Nephron (organoid): ENCODE results near the gene KCNK16.

ENCODE experiments used
- H3K27ac Mint-ChIP-seq, 3 experiments: 2 replicates each; pipeline ENCODE4 v1.8.0; 2020; ENCODE audit warnings: mixed read lengths in 3 of 3, mild to moderate bottlenecking in 2 of 3, moderate library complexity in 1 of 3
- H3K27me3 Mint-ChIP-seq: 2 replicates; pipeline ENCODE4 v1.8.0; 2021; ENCODE audit warnings: low read depth, mild to moderate bottlenecking, moderate library complexity, mixed read lengths
- H3K36me3 Mint-ChIP-seq: 2 replicates; pipeline ENCODE4 v1.8.0; 2020; ENCODE audit warnings: low read depth, mixed read lengths
- H3K4me1 Mint-ChIP-seq: 2 replicates; pipeline ENCODE4 v1.8.0; 2020; ENCODE audit warnings: mixed read lengths
- H3K4me3 Mint-ChIP-seq, 3 experiments: 2 replicates each; pipeline ENCODE4 v1.8.0; 2020; ENCODE audit warnings: mild to moderate bottlenecking in 3 of 3, mixed read lengths in 3 of 3, moderate library complexity in 2 of 3
- H3K9me3 Mint-ChIP-seq: 2 replicates; pipeline ENCODE4 v1.8.0; 2020; ENCODE audit warnings: mixed read lengths
- TF ChIP-seq, protein P1 (sequence below), 3 experiments: fragments of 200-600 bp; sonication (generic); IDR thresholded peaks; one replicate each; pipeline ENCODE4 v1.5.0; 2021; ENCODE audit warnings: antibody characterized with exemption in 3 of 3; ENCODE audit not compliant: unreplicated experiment in 3 of 3

KCNK16 gene

DNA sequence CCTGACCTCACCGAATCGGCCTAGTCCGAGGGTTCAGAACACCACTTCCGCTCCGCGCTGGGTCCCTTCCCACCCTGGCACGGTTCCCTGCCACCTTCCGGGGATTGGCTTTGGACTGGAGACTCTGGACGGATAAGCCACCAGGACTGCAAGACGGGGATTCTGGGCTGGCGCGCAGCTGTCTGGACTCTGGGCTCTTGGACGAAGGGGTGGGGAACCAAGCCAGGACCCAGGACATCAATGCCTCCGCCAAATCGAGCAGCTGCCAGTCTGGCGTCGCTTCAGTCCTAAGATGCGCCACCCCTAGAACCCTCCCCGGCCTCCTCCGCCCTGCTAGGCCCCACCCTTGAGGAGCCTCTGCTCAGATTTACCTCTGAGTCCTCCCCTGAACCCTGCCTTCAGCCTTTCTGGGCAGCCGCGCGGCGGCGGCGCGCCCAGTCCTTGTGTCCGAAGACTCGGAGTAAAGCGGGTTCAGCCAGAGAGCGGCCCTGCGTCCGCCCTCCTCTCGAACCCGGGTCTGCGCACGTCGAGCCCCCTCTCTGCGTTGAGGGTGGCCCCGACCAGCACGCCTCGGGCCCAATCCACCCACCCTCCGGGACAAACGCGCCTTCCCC is 9.5 kb downstream of the KCNK16 start:
- Mint-ChIP-seq H3K36me3 (no peaks in the 10 kb centered on the region), H3K4me1 (no peaks in the 10 kb centered on the region), H3K4me3 (peak overlapping the region in 1 of 3 experiments; percentile 71), H3K27me3 (peaks cover 97% of the 10 kb centered on the region), H3K9me3 (peaks cover 6% of the 10 kb centered on the region), H3K27ac (no peak overlapping the region)
- TF ChIP-seq, protein P1, sequence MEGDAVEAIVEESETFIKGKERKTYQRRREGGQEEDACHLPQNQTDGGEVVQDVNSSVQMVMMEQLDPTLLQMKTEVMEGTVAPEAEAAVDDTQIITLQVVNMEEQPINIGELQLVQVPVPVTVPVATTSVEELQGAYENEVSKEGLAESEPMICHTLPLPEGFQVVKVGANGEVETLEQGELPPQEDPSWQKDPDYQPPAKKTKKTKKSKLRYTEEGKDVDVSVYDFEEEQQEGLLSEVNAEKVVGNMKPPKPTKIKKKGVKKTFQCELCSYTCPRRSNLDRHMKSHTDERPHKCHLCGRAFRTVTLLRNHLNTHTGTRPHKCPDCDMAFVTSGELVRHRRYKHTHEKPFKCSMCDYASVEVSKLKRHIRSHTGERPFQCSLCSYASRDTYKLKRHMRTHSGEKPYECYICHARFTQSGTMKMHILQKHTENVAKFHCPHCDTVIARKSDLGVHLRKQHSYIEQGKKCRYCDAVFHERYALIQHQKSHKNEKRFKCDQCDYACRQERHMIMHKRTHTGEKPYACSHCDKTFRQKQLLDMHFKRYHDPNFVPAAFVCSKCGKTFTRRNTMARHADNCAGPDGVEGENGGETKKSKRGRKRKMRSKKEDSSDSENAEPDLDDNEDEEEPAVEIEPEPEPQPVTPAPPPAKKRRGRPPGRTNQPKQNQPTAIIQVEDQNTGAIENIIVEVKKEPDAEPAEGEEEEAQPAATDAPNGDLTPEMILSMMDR (IDR thresholded peaks at IDR 0.05; ENCODE audit: unreplicated experiment in 3 of 3), result no peak

DNA sequence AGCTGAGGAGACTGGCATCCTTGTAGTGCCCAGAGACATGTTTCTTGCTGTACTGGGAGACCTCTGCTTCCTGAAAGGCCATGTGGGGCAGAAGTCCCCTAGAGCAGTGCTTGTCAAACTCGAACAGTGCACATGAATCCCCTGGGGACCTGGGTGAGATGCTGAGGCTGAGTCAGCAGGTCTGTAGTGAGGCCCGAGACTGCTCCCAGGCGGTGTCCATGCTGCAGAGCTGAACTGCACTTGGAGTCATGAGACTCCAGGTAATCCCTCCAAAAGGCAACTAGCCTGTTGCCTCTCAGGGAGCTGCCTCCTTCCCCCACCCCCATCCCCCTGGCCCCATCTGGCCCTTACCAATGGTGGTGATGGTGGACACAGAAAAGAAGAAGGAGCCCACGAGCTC is 12.0 kb downstream of the KCNK16 start:
- no peaks in the 10 kb centered on the region for H3K36me3 Mint-ChIP-seq
- no peak overlapping the region for H3K27ac Mint-ChIP-seq
- TF ChIP-seq, protein P1 (IDR thresholded peaks at IDR 0.05; ENCODE audit: unreplicated experiment in 3 of 3), result no peak
- no peaks in the 10 kb centered on the region for H3K4me1 Mint-ChIP-seq
- H3K9me3 Mint-ChIP-seq, result no peaks in the 10 kb centered on the region
- H3K4me3 Mint-ChIP-seq, result no peak overlapping the region
- H3K27me3 Mint-ChIP-seq, result peaks cover 92% of the 10 kb centered on the region

DNA sequence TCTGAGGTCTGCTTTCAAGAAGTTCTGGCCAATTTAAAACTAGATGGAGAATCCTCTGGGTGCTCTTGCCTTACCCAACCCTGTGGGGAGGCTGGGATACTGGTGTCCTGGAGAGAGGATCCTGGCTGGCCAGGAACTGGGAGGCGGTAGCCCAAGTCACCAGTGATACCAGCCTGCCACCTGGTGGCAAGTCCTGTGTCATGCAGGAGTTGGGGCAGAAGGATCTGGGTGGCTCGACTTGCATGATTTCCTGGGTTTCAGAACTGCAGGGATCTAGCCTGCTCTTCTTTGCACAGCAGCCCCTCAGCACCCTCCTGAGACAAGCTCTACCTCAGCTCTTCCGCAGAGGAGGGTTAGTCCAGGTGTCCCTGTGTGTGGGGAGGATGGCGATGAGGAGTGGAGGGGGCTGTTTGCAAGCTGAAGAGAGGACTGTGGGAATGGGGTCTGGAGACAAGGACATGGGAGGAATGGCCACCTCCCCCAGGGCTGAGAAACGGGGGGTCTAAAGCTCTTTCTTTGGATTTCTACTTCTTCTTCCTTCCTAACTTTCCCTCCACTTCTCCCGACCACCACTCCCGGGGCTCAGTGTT is 12.5 kb downstream of the KCNK16 start:
- TF ChIP-seq, protein P1 (IDR thresholded peaks at IDR 0.05; ENCODE audit: unreplicated experiment in 3 of 3), result peak; percentile 74 to 93 (median 80)
- H3K36me3 Mint-ChIP-seq, result no peaks in the 10 kb centered on the region
- no peaks in the 10 kb centered on the region for H3K4me1 Mint-ChIP-seq
- H3K27me3 Mint-ChIP-seq, result peaks cover 87% of the 10 kb centered on the region
- no peak overlapping the region for H3K27ac Mint-ChIP-seq
- H3K4me3 Mint-ChIP-seq, result no peak overlapping the region
- H3K9me3 Mint-ChIP-seq, result no peaks in the 10 kb centered on the region

DNA sequence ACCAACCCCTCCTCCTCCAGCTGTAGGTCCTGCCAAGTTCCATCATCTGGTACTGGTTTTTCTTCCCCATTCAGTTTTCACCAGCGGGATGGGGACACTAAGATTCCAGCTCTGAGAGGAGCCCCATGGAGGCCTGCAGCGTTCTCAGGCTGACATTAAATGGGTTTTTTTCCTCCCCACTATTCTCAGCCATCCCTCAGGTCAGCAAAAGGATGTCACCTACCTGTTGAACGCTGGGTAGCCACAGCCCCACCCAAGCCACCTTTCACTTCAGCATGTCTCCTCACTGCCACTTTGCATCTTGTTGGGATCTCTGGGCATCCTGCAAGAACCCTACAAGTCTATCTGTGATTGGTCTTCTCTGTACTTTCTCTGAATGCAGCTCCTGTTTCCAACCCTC is 15.0 kb downstream of the KCNK16 start:
- H3K36me3 Mint-ChIP-seq, result no peaks in the 10 kb centered on the region
- TF ChIP-seq, protein P1 (IDR thresholded peaks at IDR 0.05; ENCODE audit: unreplicated experiment in 3 of 3), result no peak
- H3K4me1 Mint-ChIP-seq, result no peaks in the 10 kb centered on the region
- H3K27me3 Mint-ChIP-seq, result peaks cover 68% of the 10 kb centered on the region
- H3K27ac Mint-ChIP-seq, result no peak overlapping the region
- H3K4me3 Mint-ChIP-seq, result no peak overlapping the region
- H3K9me3 Mint-ChIP-seq, result no peaks in the 10 kb centered on the region

DNA sequence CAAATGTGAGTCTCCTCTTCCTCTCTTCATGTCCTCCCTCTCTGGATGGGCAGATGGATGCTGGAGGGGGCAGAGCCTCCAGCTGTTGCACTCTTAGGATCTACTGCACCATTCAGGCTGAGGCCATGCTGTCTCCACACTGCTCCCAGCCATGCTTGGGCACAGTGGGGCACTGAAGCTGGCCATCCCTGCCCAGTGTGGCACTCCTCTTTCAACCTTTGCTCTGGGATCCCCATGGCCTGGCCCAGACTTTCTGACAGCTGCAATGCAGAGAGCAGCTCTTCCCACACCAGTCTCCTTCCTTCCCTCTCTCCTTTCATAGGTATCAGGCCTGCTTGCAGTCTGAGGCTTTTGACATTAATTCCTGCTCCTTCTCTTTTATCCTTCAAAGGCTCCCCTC is 17.6 kb downstream of the KCNK16 start:
- Mint-ChIP-seq H3K27me3 (peaks cover 51% of the 10 kb centered on the region), H3K4me1 (no peaks in the 10 kb centered on the region), H3K9me3 (no peaks in the 10 kb centered on the region), H3K4me3 (no peak overlapping the region), H3K27ac (no peak overlapping the region), H3K36me3 (no peaks in the 10 kb centered on the region)
- TF ChIP-seq, protein P1 (IDR thresholded peaks at IDR 0.05; ENCODE audit: unreplicated experiment in 3 of 3), result no peak
